Prostate gland (tissue), 2 donors: ENCODE results near the gene TTPAL. TPM values are rescaled to one million over a fixed set of nuclear protein-coding genes. Genes with fewer than 3 reads are reported as not detected.
A peak's percentile ranks its signal among the peaks of the same experiment; 100 is the strongest.

Experiments used
- DNase-seq: peaks from one replicate; pipeline ENCODE4 v3.0.0-alpha.2; 2019; ENCODE audit warnings: low spot score
- H3K27ac ChIP-seq, 2 donors: fragments of 200-600 bp; sonication (generic); 2 replicates each; pipeline ENCODE4 v1.5.1; 2017 to 2019
- H3K27me3 ChIP-seq: fragments of 200-600 bp; sonication (generic); replicated peaks from 2 replicates; pipeline ENCODE4 v1.5.1; 2019; ENCODE audit not compliant: insufficient read depth
- H3K36me3 ChIP-seq, 2 donors: fragments of 200-600 bp; sonication (generic); 1 replicate in 1 of 2; 2 replicates in 1 of 2; pipeline versions ENCODE4 v1.5.1 to v1.8.1; 2017 to 2019
- H3K4me1 ChIP-seq: fragments of 200-600 bp; sonication (generic); replicated peaks from 2 replicates; pipeline ENCODE4 v1.5.1; 2019
- H3K4me3 ChIP-seq, 2 donors: fragments of 200-600 bp; sonication (generic); 2 replicates each; pipeline ENCODE4 v1.5.1; 2017 to 2019
- H3K9me3 ChIP-seq: fragments of 200-600 bp; sonication (generic); 2 replicates; pipeline ENCODE4 v1.5.1; 2017
- CTCF ChIP-seq, 4 experiments: fragments of 200-600 bp in 2 of 4; fragments of 450-650 bp in 2 of 4; sonication (generic) in 2 of 4; IDR thresholded peaks; 1 replicate in 3 of 4; 2 replicates in 1 of 4; pipeline ENCODE4 v1.5.1; 2016 to 2019; ENCODE audit warnings: antibody characterized with exemption in 4 of 4, mild to moderate bottlenecking in 2 of 4, moderate library complexity in 2 of 4
- POLR2A ChIP-seq: fragments of 450-650 bp; IDR thresholded peaks from one replicate; pipeline ENCODE4 v1.6.1; 2016; ENCODE audit warnings: antibody characterized with exemption, mild to moderate bottlenecking
- POLR2AphosphoS5 ChIP-seq: sonication (generic); formaldehyde crosslinking; IDR thresholded peaks from one replicate; pipeline ENCODE4 v1.6.1; 2017; ENCODE audit warnings: antibody characterized with exemption
- WGBS: methylation state at CpG from one replicate; pipeline ENCODE4 v1.1.5; 2018; 5-methylcytosine and 5-hydroxymethylcytosine counted together
- intact Hi-C: fragments of 100-400 bp; cut with DNase I; formaldehyde crosslinking; loops from one replicate; pipeline ENCODE4 v1.14.2; 2022
- total RNA-seq, 2 donors: library from RNA; depleted of rRNA; stranded (reverse); fragments of >200 nt; gene quantifications; one replicate each; pipeline ENCODE4 v1.1.0, GENCODE V29; 2016

The TTPAL gene
- total RNA-seq, 2 donors from 2014 or later, result 11.8 to 14.8 TPM

- intact Hi-C loops, result no loop called here
- no peaks in the 10 kb centered on the region for H3K9me3 ChIP-seq
- WGBS, result 48% methylated on average over 3 of the region's 3 CpGs
Observed at GRCh38 chr20:44517454-44517853, 41.8 kb downstream of the TTPAL start.

GRCh38 chr20:44518248-44518647 is 42.6 kb downstream of the TTPAL start:
- Histone ChIP-seq H3K4me3 (no peak overlapping the region), H3K9me3 (no peaks in the 10 kb centered on the region), H3K27me3 (no peaks in the 10 kb centered on the region), H3K27ac (no peak overlapping the region), H3K36me3 (no peaks in the 10 kb centered on the region), H3K4me1 (peaks cover 8% of the 10 kb centered on the region)
- DNase-seq, result no peak
- intact Hi-C loops, result no loop called here
- WGBS, result 59% methylated on average over 3 of the region's 3 CpGs
- TF ChIP-seq POLR2A (no peak), POLR2AphosphoS5 (no peak), CTCF (IDR thresholded peaks at IDR 0.05) (no peak)

More at GRCh38 chr20:44517454-44517853, 41.8 kb downstream of the TTPAL start:
- Histone ChIP-seq H3K27ac (no peak overlapping the region), H3K4me1 (peaks cover 8% of the 10 kb centered on the region), H3K4me3 (no peak overlapping the region), H3K36me3 (no peaks in the 10 kb centered on the region), H3K27me3 (no peaks in the 10 kb centered on the region)
- no peak for DNase-seq
- TF ChIP-seq POLR2AphosphoS5 (no peak), POLR2A (no peak), CTCF (IDR thresholded peaks at IDR 0.05) (no peak)

GRCh38 chr20:44520881-44521280 is 45.2 kb downstream of the TTPAL start:
- Histone ChIP-seq H3K4me3 (peak overlapping the region; percentile 81 to 100), H3K36me3 (no peaks in the 10 kb centered on the region), H3K27me3 (no peaks in the 10 kb centered on the region), H3K27ac (peak overlapping the region; percentile 97 to 100), H3K4me1 (peaks cover 8% of the 10 kb centered on the region), H3K9me3 (no peaks in the 10 kb centered on the region)
- TF ChIP-seq POLR2AphosphoS5 (no peak), POLR2A (no peak), CTCF (IDR thresholded peaks at IDR 0.05) (no peak)
- WGBS, result 39% methylated on average over 3 of the region's 3 CpGs
- no peak for DNase-seq
- intact Hi-C loops, result loop anchor here (2.0 to 10.0 kb wide), 2 partner anchors 46 to 306 kb away; partner anchors contain the start of genes OSER1 and TTPAL

- intact Hi-C loops, result loop anchor here (2.0 to 10.0 kb wide), 2 partner anchors 47 to 307 kb away; partner anchors contain the start of genes OSER1 and TTPAL
- peak; percentile 95 for DNase-seq
- Histone ChIP-seq H3K27me3 (no peaks in the 10 kb centered on the region), H3K4me3 (peak within 1 kb of the TSS; percentile 81 to 100), H3K9me3 (no peaks in the 10 kb centered on the region), H3K27ac (peak within 1 kb of the TSS; percentile 97 to 100), H3K36me3 (no peaks in the 10 kb centered on the region), H3K4me1 (peaks cover 8% of the 10 kb centered on the region)
- under 1% methylated on average over 47 of the region's 49 CpGs for WGBS
- TF ChIP-seq POLR2A (peak; percentile 91), CTCF (IDR thresholded peaks at IDR 0.05) (no peak), POLR2AphosphoS5 (peak; percentile 97)
Observed at GRCh38 chr20:44521484-44522481, 46.1 kb downstream of the TTPAL start, which contains the start of gene SERINC3. Gene SERINC3, minus strand, starts transcription at chr20:44522070. Its CDS starts 119 bp downstream, at chr20:44521951.
